Suprapubic skin (tissue), 4 donors: Measurements from ENCODE around the gene SOX9. TPM values are rescaled to one million over a fixed set of nuclear protein-coding genes. Genes with fewer than 3 reads are reported as not detected.

ENCODE experiments used
- DNase-seq, 2 donors: peaks; one replicate each; pipeline ENCODE4 v3.0.0-alpha.2; 2019; ENCODE audit warnings: low spot score in 2 of 2
- H3K27ac ChIP-seq: fragments of 200-600 bp; sonication (generic); one replicate; pipeline ENCODE4 v1.5.1; 2019
- H3K27me3 ChIP-seq: fragments of 200-600 bp; sonication (generic); one replicate; pipeline ENCODE4 v1.5.1; 2019
- H3K36me3 ChIP-seq: fragments of 200-600 bp; sonication (generic); one replicate; pipeline ENCODE4 v1.5.1; 2019
- H3K4me1 ChIP-seq: fragments of 200-600 bp; sonication (generic); one replicate; pipeline ENCODE4 v1.5.1; 2019
- H3K4me3 ChIP-seq: fragments of 200-600 bp; sonication (generic); one replicate; pipeline ENCODE4 v1.5.1; 2019; ENCODE audit warnings: mild to moderate bottlenecking
- H3K9me3 ChIP-seq: fragments of 200-600 bp; sonication (generic); one replicate; pipeline ENCODE4 v1.5.1; 2019
- CTCF ChIP-seq, 2 donors: fragments of 200-600 bp in 1 of 2; fragments of 450-650 bp in 1 of 2; sonication (generic) in 1 of 2; IDR thresholded peaks; one replicate each; pipeline ENCODE4 v1.5.1; 2016 to 2019; ENCODE audit warnings: antibody characterized with exemption in 2 of 2, mild to moderate bottlenecking in 1 of 2, moderate library complexity in 1 of 2
- EP300 ChIP-seq: sonication (generic); formaldehyde crosslinking; IDR thresholded peaks from one replicate; pipeline ENCODE4 v1.6.1; 2017; ENCODE audit warnings: antibody characterized with exemption
- POLR2A ChIP-seq, 2 donors: fragments of 450-650 bp; IDR thresholded peaks; one replicate each; pipeline ENCODE4 v1.6.1; 2017; ENCODE audit warnings: antibody characterized with exemption in 2 of 2, mild to moderate bottlenecking in 2 of 2, moderate library complexity in 2 of 2
- POLR2AphosphoS5 ChIP-seq, 3 donors: sonication (generic); formaldehyde crosslinking; IDR thresholded peaks; one replicate each; pipeline ENCODE4 v1.6.1; 2017; ENCODE audit warnings: antibody characterized with exemption in 3 of 3
- WGBS: methylation state at CpG from one replicate; pipeline ENCODE4 v1.1.5; 2018; 5-methylcytosine and 5-hydroxymethylcytosine counted together
- total RNA-seq, 4 donors: library from RNA; depleted of rRNA; stranded (reverse); fragments of >200 nt; gene quantifications; one replicate each; pipeline ENCODE4 v1.1.0, GENCODE V29; 2016

Gene SOX9
- total RNA-seq, 4 donors from 2014 or later, result 30.0 to 52.3 (median 42.9) TPM

- peaks cover 5% of the 10 kb centered on the region for H3K27me3 ChIP-seq
- WGBS, result 67% methylated on average over 3 of the region's 3 CpGs
- no peaks in the 10 kb centered on the region for H3K36me3 ChIP-seq
- H3K4me3 ChIP-seq, result no peak overlapping the region
- TF ChIP-seq POLR2AphosphoS5 (IDR thresholded peaks at IDR 0.05) (no peak), CTCF (IDR thresholded peaks at IDR 0.05) (no peak), EP300 (no peak), POLR2A (IDR thresholded peaks at IDR 0.05) (no peak)
- peaks cover 5% of the 10 kb centered on the region for H3K4me1 ChIP-seq
- H3K27ac ChIP-seq, result no peak overlapping the region
- peak in 1 of 2 donors; percentile 48 for DNase-seq
- no peaks in the 10 kb centered on the region for H3K9me3 ChIP-seq
These were observed 41.1 kb upstream of the SOX9 start for GRCh38 chr17:72079700-72080099.

DNA sequence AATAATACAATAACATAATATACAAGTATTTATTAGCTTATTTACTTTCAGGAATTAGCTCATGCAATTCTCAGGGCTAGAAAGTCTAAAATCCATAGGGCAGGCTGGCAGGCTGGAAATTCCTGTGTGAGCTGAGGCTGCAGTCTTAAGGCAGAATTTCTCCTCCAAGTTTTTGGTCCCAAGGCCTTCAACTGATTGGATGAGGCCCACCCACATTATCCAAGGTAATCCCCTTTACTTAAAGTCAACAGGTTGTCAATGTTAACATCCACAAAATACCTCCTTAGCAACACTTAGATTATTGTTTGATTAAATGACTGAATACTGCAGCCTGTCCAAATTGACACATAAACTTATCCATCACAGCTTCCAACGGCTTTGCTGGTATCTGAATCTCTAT lies 32.9 kb upstream of the SOX9 start:
- no peak overlapping the region for H3K4me3 ChIP-seq
- H3K9me3 ChIP-seq, result no peaks in the 10 kb centered on the region
- TF ChIP-seq CTCF (IDR thresholded peaks at IDR 0.05) (no peak), POLR2AphosphoS5 (IDR thresholded peaks at IDR 0.05) (no peak), EP300 (no peak), POLR2A (IDR thresholded peaks at IDR 0.05) (no peak)
- no peaks in the 10 kb centered on the region for H3K4me1 ChIP-seq
- DNase-seq, result peak in 1 of 2 donors; percentile 1
- H3K27ac ChIP-seq, result no peak overlapping the region
- H3K36me3 ChIP-seq, result no peaks in the 10 kb centered on the region
- no peaks in the 10 kb centered on the region for H3K27me3 ChIP-seq
- WGBS, result 82% methylated on average over 1 of the region's 1 CpG

DNA sequence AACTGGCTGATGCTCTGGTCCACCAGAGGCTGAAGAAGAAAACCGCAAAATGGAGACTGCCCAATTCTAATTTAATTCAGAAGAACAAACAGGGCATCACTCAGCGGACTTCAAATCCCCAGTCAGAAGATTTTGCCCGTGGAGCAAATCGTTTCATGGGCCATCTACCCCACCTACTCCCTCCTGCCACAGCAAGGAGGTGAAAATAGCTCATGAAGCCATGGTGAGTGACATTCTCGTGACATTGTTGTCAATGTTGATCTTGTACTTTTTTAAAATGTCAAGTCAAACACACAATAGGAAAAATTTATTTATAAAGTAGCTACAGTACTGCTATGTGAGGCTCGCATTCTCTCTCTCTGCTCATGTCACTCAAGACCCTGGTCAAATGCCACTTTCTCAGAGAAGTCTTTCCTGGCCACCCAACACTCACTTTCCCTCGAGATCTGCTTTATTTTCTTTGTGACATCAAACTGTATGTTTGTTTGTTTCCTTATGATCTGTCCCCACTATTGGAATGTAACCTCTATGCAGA lies 31.3 kb upstream of the SOX9 start:
- peak in 1 of 2 donors; percentile 18 for DNase-seq
- WGBS, result 80% methylated on average over 7 of the region's 7 CpGs
- H3K27me3 ChIP-seq, result no peaks in the 10 kb centered on the region

DNA sequence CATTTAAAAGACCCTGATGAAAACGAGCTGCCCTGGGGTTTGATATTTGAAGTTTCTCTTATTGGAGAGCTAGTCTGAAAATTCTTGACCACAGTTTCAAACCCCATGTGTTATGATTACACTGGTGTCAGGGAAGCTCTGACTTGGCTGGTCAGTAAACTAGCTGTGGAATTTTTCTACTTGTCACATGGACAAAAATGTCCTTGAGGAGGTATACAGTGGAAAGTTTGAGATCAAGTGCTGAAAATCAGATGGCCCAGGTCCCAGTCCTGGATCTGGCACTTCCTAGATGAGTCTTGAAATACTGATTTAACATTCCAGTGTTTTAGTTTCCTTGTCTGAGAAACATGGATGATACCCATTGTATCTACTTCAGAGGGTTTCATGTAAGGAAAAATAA lies 30.7 kb upstream of the SOX9 start:
- no peak for TF ChIP-seq CTCF (IDR thresholded peaks at IDR 0.05)
- DNase-seq, result peak in 1 of 2 donors; percentile 13

More for the DNA sequence above, 31.3 kb upstream of the SOX9 start:
- TF ChIP-seq POLR2A (IDR thresholded peaks at IDR 0.05) (no peak), POLR2AphosphoS5 (IDR thresholded peaks at IDR 0.05) (no peak), EP300 (no peak), CTCF (IDR thresholded peaks at IDR 0.05) (no peak)
- no peaks in the 10 kb centered on the region for H3K9me3 ChIP-seq
- H3K4me3 ChIP-seq, result no peak overlapping the region
- no peak overlapping the region for H3K27ac ChIP-seq
- no peaks in the 10 kb centered on the region for H3K4me1 ChIP-seq
- H3K36me3 ChIP-seq, result no peaks in the 10 kb centered on the region

DNA sequence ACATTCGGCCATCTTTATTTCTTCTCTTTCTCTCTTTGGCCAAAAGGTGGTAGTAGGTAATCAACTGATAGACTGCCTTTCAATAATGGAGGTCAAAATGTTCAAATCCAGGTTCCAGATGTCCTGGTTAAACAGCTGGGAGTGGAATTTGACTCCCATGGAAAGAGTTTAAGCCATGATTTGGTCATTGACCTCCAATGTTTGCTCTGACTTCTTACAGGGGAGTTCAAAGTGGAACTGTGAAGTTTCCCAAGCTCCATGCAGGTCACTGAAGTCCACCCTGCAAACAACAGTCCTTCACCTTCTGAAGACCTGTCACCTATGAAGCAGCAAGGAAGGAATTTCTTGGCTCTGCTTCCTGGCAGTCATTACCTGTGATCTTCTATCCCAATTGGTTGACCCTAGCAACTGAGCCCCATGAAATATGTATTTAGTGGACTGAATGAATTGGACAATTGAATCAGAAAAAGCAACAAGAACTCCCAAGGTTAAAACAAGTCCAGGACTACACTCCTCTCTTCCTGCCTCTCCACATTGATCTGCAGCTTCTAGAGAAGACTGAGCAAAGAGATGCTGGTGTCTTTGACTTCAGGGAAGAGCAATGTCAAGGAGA lies 28.0 kb upstream of the SOX9 start:
- H3K36me3 ChIP-seq, result no peaks in the 10 kb centered on the region
- no peaks in the 10 kb centered on the region for H3K27me3 ChIP-seq
- H3K4me3 ChIP-seq, result no peak overlapping the region
- TF ChIP-seq EP300 (no peak), CTCF (IDR thresholded peaks at IDR 0.05) (no peak), POLR2AphosphoS5 (IDR thresholded peaks at IDR 0.05) (no peak), POLR2A (IDR thresholded peaks at IDR 0.05) (no peak)
- no peaks in the 10 kb centered on the region for H3K9me3 ChIP-seq
- DNase-seq, result peak in 1 of 2 donors; percentile 13
- 94% methylated on average over 1 of the region's 1 CpG for WGBS
- no peak overlapping the region for H3K27ac ChIP-seq
- H3K4me1 ChIP-seq, result no peaks in the 10 kb centered on the region

More for the DNA sequence above, 30.7 kb upstream of the SOX9 start:
- H3K36me3 ChIP-seq, result no peaks in the 10 kb centered on the region
- no peaks in the 10 kb centered on the region for H3K27me3 ChIP-seq
- 55% methylated on average over 1 of the region's 1 CpG for WGBS
- H3K4me3 ChIP-seq, result no peak overlapping the region
- no peak overlapping the region for H3K27ac ChIP-seq
- H3K9me3 ChIP-seq, result no peaks in the 10 kb centered on the region
- no peaks in the 10 kb centered on the region for H3K4me1 ChIP-seq
